Bronchial epithelial cell (primary cell): ENCODE data around the gene AIPL1. TPM values are rescaled to one million over a fixed set of nuclear protein-coding genes. Genes with fewer than 3 reads are reported as not detected.

Experiments used
- DNase-seq: peaks from one replicate; pipeline ENCODE4 v3.0.0-alpha.2; 2010; ENCODE audit warnings: low read depth
- FAIRE-seq: peaks from 2 replicates; lab custom pipeline; 2011; peaks lifted over from hg19 to GRCh38; lab: Jason Lieb, UNC
- H3K27me3 ChIP-seq: 2 replicates; pipeline ENCODE4 v1.5.1; 2011; ENCODE audit warnings: low read length; ENCODE audit not compliant: control insufficient read depth, insufficient read depth
- H3K36me3 ChIP-seq: 2 replicates; pipeline ENCODE4 v1.5.1; 2011; ENCODE audit warnings: low read length; ENCODE audit not compliant: control insufficient read depth, insufficient read depth
- H3K4me3 ChIP-seq: 2 replicates; pipeline ENCODE4 v1.5.1; 2011; ENCODE audit warnings: mild to moderate bottlenecking, low read depth, low read length, control low read depth
- total RNA-seq: library from RNA; depleted of rRNA; stranded (reverse); fragments of >200 nt; gene quantifications from 2 replicates; pipeline ENCODE4 v1.2.1, GENCODE V29; 2014
- TF ChIP-seq, protein P1 (sequence below): IDR thresholded peaks from 2 replicates; pipeline ENCODE4 v1.5.1; 2011; ENCODE audit warnings: mild to moderate bottlenecking, moderate library complexity, low read length, control low read depth, inconsistent platforms; ENCODE audit not compliant: insufficient read depth, severe bottlenecking

AIPL1 gene
- total RNA-seq, 1 donor from 2014 or later = not detected

DNA sequence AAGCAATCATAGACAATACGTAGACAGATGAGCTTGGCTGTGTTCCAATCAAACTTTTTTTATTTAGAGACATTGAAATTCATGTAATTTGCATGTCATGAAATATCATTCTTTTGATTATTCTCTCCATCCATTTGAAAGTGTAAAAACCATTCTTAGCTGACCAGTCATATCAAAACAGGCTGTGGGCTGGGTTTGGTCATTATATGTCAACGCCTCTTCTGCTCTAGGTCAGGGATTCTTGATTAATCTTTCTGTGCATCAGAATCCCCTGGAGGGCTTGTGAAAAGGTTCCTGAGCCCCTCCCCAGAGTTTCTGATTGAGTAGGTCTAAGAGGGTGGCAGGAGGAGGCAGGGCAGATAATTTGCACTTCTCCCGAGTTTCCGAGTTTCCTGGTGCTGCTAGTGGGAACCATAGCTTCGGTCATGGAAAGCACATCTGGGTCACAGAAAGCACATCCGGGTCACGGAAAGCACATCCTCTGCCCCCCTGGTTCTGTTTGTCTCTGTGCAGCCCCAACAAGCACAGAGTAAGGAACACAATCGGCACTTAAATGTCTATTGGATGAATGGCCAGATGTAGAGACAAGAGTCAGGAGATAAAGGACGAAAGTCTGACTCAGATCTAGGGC lies 25.7 kb upstream of the AIPL1 start:
- H3K27me3 ChIP-seq = no peaks in the 10 kb centered on the region
- TF ChIP-seq, protein P1, sequence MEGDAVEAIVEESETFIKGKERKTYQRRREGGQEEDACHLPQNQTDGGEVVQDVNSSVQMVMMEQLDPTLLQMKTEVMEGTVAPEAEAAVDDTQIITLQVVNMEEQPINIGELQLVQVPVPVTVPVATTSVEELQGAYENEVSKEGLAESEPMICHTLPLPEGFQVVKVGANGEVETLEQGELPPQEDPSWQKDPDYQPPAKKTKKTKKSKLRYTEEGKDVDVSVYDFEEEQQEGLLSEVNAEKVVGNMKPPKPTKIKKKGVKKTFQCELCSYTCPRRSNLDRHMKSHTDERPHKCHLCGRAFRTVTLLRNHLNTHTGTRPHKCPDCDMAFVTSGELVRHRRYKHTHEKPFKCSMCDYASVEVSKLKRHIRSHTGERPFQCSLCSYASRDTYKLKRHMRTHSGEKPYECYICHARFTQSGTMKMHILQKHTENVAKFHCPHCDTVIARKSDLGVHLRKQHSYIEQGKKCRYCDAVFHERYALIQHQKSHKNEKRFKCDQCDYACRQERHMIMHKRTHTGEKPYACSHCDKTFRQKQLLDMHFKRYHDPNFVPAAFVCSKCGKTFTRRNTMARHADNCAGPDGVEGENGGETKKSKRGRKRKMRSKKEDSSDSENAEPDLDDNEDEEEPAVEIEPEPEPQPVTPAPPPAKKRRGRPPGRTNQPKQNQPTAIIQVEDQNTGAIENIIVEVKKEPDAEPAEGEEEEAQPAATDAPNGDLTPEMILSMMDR = no peak
- FAIRE-seq (peak; percentile 28), DNase-seq (no peak)
- H3K4me3 ChIP-seq = no peak overlapping the region
- peaks cover 30% of the 10 kb centered on the region for H3K36me3 ChIP-seq

DNA sequence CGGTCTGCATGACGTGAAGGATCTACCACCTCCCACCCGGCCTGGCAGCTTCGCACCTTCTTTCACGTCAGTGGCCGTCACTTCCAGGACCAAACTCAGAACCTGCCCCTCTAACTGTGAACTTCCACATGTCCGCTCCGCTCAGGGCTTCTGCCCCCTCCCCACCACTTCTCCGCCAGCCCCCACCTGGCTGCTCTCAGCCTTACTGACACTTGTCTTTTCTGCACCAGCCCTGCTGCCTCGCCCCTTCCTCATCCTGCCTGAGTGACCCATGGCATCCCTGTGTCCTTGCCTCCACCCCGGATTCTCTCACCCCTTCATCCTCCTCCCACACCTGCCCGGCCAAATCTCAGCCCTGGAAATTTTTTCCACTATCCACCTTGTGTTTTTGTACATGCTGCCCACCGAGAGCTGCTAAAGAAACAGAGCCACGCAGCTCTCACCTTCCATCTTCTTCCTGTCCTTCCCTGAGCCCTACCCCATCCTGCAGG lies 23.6 kb upstream of the AIPL1 start:
- Histone ChIP-seq H3K36me3 (peaks cover 22% of the 10 kb centered on the region), H3K4me3 (no peak overlapping the region), H3K27me3 (no peaks in the 10 kb centered on the region)
- TF ChIP-seq, protein P1 = no peak
- no peak for FAIRE-seq
- no peak for DNase-seq

DNA sequence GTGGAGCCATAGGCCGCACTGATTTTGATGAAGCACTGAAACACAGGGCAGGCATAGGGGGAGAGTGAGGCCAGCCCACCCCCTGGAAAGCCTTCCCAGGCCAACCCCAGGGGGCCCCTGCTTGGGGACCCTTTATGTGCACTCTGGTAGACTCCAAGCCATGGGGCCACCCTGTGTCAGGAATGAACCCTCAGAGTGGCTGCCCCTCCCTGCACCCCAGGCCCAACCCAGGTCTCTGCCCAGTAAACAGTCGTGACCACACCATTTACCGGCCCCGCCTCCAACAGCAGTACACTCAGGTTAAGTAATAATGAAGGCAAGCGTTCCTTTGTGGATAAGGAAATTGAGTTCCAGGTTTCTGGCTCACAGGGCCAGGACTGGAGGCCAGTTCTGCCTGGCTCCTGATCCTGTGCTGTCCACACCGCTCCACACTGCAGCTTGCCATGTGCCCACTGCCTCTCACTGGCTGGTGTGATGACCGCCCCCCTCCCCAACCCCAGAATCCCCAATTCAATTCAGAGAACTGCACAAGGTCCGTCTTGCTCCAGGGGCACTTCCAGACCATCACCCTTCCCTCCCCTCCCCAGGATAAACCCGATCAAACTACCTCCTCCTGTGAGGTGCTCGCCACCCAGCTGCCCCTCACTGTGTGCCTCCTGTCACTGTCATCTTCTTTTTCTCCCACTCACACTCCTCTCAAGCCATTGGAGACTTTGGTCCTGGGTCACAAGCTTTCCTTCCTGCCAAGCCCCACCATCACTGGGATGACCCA lies 23.0 kb upstream of the AIPL1 start:
- TF ChIP-seq, protein P1 = no peak
- no peaks in the 10 kb centered on the region for H3K27me3 ChIP-seq
- DNase-seq (no peak), FAIRE-seq (peak; percentile 83)
- no peak overlapping the region for H3K4me3 ChIP-seq
- H3K36me3 ChIP-seq = peaks cover 17% of the 10 kb centered on the region

DNA sequence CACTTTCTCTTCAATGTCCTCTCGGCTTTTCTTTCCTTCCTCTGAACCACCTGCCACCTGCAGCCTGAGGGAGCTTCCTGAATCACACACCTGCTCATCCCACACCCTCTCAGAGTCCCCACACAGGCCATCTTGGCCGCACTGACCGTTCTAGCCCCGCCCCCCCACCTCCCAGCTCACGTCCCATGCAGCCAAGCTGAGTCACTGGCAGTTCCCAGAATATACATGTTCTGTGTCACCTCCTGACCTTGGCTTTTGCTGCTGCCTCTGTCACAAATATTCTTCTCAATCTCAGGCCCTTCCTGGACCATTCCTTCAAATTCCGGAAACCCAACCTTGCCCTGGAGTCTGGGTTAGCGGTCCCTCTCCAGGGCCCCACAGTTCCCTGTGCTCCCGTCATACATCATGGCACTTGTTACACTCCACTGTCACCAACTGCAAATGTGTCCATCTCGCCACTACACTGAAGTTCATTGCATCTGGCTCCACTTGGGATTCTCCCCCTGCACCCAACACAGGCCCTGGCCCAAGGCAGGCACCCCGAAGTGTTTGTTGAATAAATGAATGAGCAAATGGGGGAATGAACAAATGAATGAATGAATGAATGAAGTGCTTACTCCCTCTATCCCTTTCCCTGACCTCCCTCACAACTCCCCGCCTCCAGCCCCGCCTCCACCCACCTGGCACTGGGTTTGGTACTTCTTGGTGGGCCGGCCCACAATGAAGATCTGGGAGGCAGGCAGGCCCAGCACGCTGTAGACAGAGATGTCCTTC lies 22.2 kb upstream of the AIPL1 start:
- FAIRE-seq = peak; percentile 43
- no peak overlapping the region for H3K4me3 ChIP-seq
- no peaks in the 10 kb centered on the region for H3K27me3 ChIP-seq
- DNase-seq = peak; percentile 47
- H3K36me3 ChIP-seq = peaks cover 17% of the 10 kb centered on the region
- TF ChIP-seq, protein P1 = no peak

DNA sequence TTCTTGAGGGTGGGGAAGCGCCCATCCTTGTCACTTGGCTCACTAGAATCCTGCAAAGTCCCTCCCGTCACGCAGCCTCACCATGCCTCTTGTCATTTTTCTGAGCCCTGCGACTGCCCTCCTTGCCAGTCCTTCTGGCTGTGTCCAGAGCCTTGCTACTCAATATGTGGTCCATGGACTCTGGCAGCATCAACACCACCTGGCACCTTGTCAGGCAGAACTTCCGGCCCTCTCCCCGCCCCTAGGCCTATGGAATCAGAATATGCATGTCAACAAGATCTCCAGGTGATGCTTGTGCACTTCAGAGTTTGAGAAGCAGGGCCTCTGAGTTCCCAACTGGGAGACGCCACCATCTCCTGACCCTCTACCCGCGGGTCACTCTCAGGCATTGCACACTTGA lies 21.4 kb upstream of the AIPL1 start:
- DNase-seq = no peak
- TF ChIP-seq, protein P1 = no peak
- H3K4me3 ChIP-seq = no peak overlapping the region
- peaks cover 14% of the 10 kb centered on the region for H3K36me3 ChIP-seq
- no peaks in the 10 kb centered on the region for H3K27me3 ChIP-seq
- peak; percentile 73 for FAIRE-seq
